Glomerular endothelial cell (primary cell): ENCODE data around the gene SPC25. TPM values are rescaled to one million over a fixed set of nuclear protein-coding genes. Genes with fewer than 3 reads are reported as not detected.

Experiments
- DNase-seq: peaks from one replicate; pipeline ENCODE4 v3.0.0-alpha.2; 2011; ENCODE audit warnings: low read depth, low spot score; ENCODE audit errors: extremely low read depth
- total RNA-seq: library from RNA; depleted of rRNA; stranded (reverse); fragments of >200 nt; gene quantifications from 2 replicates; pipeline ENCODE4 v1.2.3, GENCODE V29; 2015

The SPC25 gene
- total RNA-seq, 1 donor from 2014 or later: 6.4 TPM

GRCh38 chr2:168850846-168851245 is 39.4 kb downstream of the SPC25 start:
- DNase-seq: no peak

DNA sequence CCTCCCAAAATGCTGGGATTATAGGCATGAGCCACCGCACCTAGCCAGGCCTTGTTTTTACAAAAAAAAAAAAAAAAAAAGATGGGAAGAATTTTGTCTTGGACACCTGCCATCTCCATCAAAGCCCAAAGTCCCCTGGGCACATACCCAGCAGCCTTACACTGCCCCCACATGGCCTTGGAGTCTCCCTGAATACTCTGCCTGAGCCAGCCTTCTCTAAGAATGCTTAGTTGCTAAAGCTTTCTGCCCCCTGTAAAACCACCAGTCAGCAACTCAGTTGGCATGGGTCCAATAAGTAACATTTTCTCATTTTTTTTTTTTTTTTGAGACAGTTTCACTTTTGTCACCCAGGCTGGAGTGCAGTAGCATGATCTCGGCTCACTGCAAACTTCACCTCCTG is 40.6 kb downstream of the SPC25 start:
- no peak for DNase-seq

- no peak for DNase-seq
These were observed 42.0 kb downstream of the SPC25 start for GRCh38 chr2:168848225-168848624.

GRCh38 chr2:168843253-168843652 is 47.0 kb downstream of the SPC25 start:
- DNase-seq: no peak

GRCh38 chr2:168841445-168841844 is 48.8 kb downstream of the SPC25 start:
- no peak for DNase-seq

DNA sequence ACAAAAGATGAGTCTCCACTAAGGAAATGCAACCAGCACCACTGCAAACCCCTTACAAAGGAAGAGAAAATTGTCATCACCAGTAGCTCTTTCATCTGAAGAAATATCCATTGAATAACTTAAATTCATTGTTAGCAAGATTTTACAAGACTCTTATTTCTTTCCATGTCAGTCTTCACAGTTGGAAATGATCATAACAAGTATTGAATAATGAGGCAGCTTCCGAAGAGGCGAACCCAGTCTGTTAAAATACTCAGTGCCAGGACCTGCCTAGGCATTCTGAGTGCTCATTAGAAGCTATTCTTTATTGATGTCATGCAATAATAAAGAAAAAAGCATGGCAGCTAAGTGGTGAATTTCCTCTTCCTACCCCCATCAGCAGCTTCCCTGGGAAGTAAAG is 54.3 kb downstream of the SPC25 start:
- no peak for DNase-seq

DNA sequence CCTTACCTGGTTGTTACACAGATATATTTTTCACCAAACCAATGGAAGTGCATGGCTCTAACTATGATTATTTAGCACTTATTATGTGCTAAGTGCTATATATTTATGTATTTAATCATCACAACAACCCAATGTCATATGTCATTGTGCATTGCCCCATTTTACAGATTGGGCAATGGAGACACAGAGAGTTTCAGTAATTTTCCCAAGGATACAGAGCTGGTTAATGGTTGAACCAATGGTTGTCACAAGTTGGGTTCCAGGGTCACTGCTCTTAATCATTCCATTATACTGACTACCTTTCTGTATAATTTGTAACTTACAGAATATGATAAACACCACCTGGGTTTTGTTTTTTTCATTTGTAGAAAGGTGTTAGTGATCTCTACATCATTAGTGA is 58.6 kb downstream of the SPC25 start:
- no peak for DNase-seq

- DNase-seq: no peak
These were observed 59.3 kb downstream of the SPC25 start for GRCh38 chr2:168830958-168831357.

DNA sequence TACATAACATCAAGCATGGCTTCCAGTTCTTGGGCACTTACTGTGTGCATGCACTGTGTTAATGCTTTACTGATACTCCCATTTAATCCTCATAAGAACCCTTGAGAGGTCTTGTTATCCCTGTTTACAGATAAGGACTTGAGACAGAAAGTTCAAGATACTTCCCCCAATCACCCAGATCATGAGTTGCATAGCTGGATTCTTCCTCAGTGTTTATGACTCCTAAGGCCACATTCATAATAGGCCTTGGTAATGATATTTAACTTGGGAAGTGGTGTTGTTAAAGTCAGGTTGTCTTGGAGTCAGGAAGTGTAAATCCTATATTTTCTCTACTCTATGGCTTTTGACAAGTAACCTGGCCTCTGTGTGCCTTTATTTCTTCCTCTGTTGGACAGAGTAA is 65.1 kb downstream of the SPC25 start:
- DNase-seq: no peak

- DNase-seq: no peak
These were observed 68.2 kb downstream of the SPC25 start for GRCh38 chr2:168821992-168822391.

- no peak for DNase-seq
These were observed 68.7 kb downstream of the SPC25 start for GRCh38 chr2:168821577-168821976.

Other genes with a start within 250 kb of the SPC25 start
- 20.1 and 21.3 TPM in 2 replicates for gene NOSTRIN, start 87.8 kb downstream of the SPC25 start, total RNA-seq
- gene G6PC2, start 10.9 kb upstream of the SPC25 start, total RNA-seq: not detected in 2 replicates
- gene ABCB11, start 140.9 kb upstream of the SPC25 start, total RNA-seq: 0.18 TPM in 1 of 2 replicates, not detected in the other
- 3.0 TPM in 1 of 2 replicates, not detected in the other for gene DHRS9, start 179.1 kb upstream of the SPC25 start, total RNA-seq